ENCODE measurements around the gene ATF7.

GRCh38 chr12:53643232-53643979, 17.2 kb upstream of the ATF7 start:
- TF ChIP-seq CTCF (conservative IDR thresholded peaks at IDR 0.05 in 1 of 2, IDR thresholded peaks at IDR 0.05 in 1 of 2; ENCODE audit: low read depth in 1 of 2, low read length in 2 of 2) (no peak), EZH2 (IDR thresholded peaks at IDR 0.05; ENCODE audit: low read length, missing control alignments) (no peak)
